Measurements from ENCODE around the gene RGCC.
"Not testable (repeated sequence)": the region's sequence is repeated elsewhere in the genome, so short reads cannot be mapped to it uniquely, and the experiment has no call there.

The RGCC gene

GRCh38 chr13:41456768-41457588 lies at the start of gene RGCC:
TSS of gene RGCC (plus strand) at chr13:41457550. CDS start at chr13:41457708, 158 bp downstream.
- DNase-seq, result peak; percentile 96

- no peak for DNase-seq
These were observed 49.2 kb upstream of the RGCC start for GRCh38 chr13:41408121-41408520.

GRCh38 chr13:41408746-41409145 lies 48.6 kb upstream of the RGCC start:
- DNase-seq, result no peak

GRCh38 chr13:41409611-41410010 lies 47.7 kb upstream of the RGCC start:
- no peak for DNase-seq

- DNase-seq, result no peak
These were observed 46.3 kb upstream of the RGCC start for GRCh38 chr13:41411060-41411459.

GRCh38 chr13:41411522-41411921 lies 45.8 kb upstream of the RGCC start:
- no peak for DNase-seq

- no peak for DNase-seq
These were observed 43.5 kb upstream of the RGCC start for GRCh38 chr13:41413872-41414271.

- no peak for DNase-seq
These were observed 41.1 kb upstream of the RGCC start for GRCh38 chr13:41416276-41416675.

GRCh38 chr13:41418027-41418426 lies 39.3 kb upstream of the RGCC start:
- DNase-seq, result no peak

- DNase-seq, result no peak
These were observed 38.6 kb upstream of the RGCC start for GRCh38 chr13:41418731-41419130.

GRCh38 chr13:41419206-41419605 lies 38.1 kb upstream of the RGCC start:
- no peak for DNase-seq

GRCh38 chr13:41420146-41420545 lies 37.2 kb upstream of the RGCC start:
- no peak for DNase-seq

- not testable (repeated sequence) for DNase-seq
These were observed 36.0 kb upstream of the RGCC start for GRCh38 chr13:41421330-41421729.

- DNase-seq, result not testable (repeated sequence)
These were observed 35.4 kb upstream of the RGCC start for GRCh38 chr13:41421983-41422382.

GRCh38 chr13:41423259-41423658 lies 34.1 kb upstream of the RGCC start:
- DNase-seq, result not testable (repeated sequence)

GRCh38 chr13:41424675-41425074 lies 32.7 kb upstream of the RGCC start:
- DNase-seq, result not testable (repeated sequence)

- peak; percentile 36 for DNase-seq
These were observed 31.3 kb upstream of the RGCC start for GRCh38 chr13:41426047-41426446.

- DNase-seq, result peak; percentile 6
These were observed 29.7 kb upstream of the RGCC start for GRCh38 chr13:41427666-41428065.

- DNase-seq, result peak; percentile 49
These were observed 29.2 kb upstream of the RGCC start for GRCh38 chr13:41428155-41428554.

GRCh38 chr13:41434030-41434429 lies 23.3 kb upstream of the RGCC start:
- not testable (repeated sequence) for DNase-seq

GRCh38 chr13:41434831-41435520 lies 22.4 kb upstream of the RGCC start:
- no peak for DNase-seq

GRCh38 chr13:41443969-41444368 lies 13.4 kb upstream of the RGCC start:
- no peak for DNase-seq

- no peak for DNase-seq
These were observed 4.9 kb upstream of the RGCC start for GRCh38 chr13:41452462-41452861.

- no peak for DNase-seq
These were observed 3.7 kb upstream of the RGCC start for GRCh38 chr13:41453620-41454019.
